VCaP (cell line): ENCODE results near the gene SOCS3.
"Not testable (repeated sequence)": the region's sequence is repeated elsewhere in the genome, so short reads cannot be mapped to it uniquely, and the experiment has no call there.

Experiments
- H3K27ac ChIP-seq: fragments of 450-650 bp; 2 replicates; pipeline ENCODE4 v1.5.1; 2017
- CTCF ChIP-seq: fragments of 450-650 bp; conservative IDR thresholded peaks from 2 replicates; pipeline ENCODE4 v1.5.1; 2017; ENCODE audit warnings: mild to moderate bottlenecking, moderate library complexity

The SOCS3 gene

GRCh38 chr17:78316115-78316866 lies 43.6 kb downstream of the SOCS3 start:
- no peak for TF ChIP-seq CTCF
- no peak overlapping the region; the same call in 1 of the 2 replicates for H3K27ac ChIP-seq

- H3K27ac ChIP-seq = no peak overlapping the region
- no peak for TF ChIP-seq CTCF
Observed at GRCh38 chr17:78315355-78316114, 44.3 kb downstream of the SOCS3 start.

GRCh38 chr17:78314683-78315354 lies 45.1 kb downstream of the SOCS3 start:
- TF ChIP-seq CTCF = no peak
- peak overlapping the region; percentile 85 for H3K27ac ChIP-seq

- TF ChIP-seq CTCF = no peak; the same call in 1 of the 2 replicates
Observed at GRCh38 chr17:78313735-78314648, 45.9 kb downstream of the SOCS3 start.

GRCh38 chr17:78309659-78310255 lies 50.1 kb downstream of the SOCS3 start:
- H3K27ac ChIP-seq = not testable (repeated sequence)

More at GRCh38 chr17:78313735-78314648, 45.9 kb downstream of the SOCS3 start:
- peak overlapping the region; percentile 85 for H3K27ac ChIP-seq

GRCh38 chr17:78307887-78308638 lies 51.8 kb downstream of the SOCS3 start:
- no peak for TF ChIP-seq CTCF
- no peak overlapping the region for H3K27ac ChIP-seq

- no peak overlapping the region for H3K27ac ChIP-seq
- TF ChIP-seq CTCF = no peak
Observed at GRCh38 chr17:78306913-78307312, 53.0 kb downstream of the SOCS3 start.
